Brain microvascular endothelial cell (primary cell): ENCODE data around the gene PRR12.

Source experiments
- DNase-seq: peaks from one replicate; pipeline ENCODE4 v3.0.0-alpha.2; 2020
- H3K27ac ChIP-seq: fragments of 250-450 bp; sonication (Bioruptor Pico); 2 replicates; pipeline ENCODE4 v1.5.1; 2020; ENCODE audit warnings: mild to moderate bottlenecking, moderate library complexity
- H3K27me3 ChIP-seq: fragments of 250-450 bp; sonication (Bioruptor Pico); replicated peaks from 2 replicates; pipeline ENCODE4 v1.5.1; 2020; ENCODE audit warnings: mild to moderate bottlenecking
- H3K36me3 ChIP-seq: fragments of 250-450 bp; sonication (Bioruptor Pico); replicated peaks from 2 replicates; pipeline ENCODE4 v1.5.1; 2020; ENCODE audit warnings: mild to moderate bottlenecking
- H3K4me3 ChIP-seq: 2 replicates; pipeline ENCODE4 v1.5.1; 2011; ENCODE audit warnings: low read depth, mild to moderate bottlenecking, control low read depth, low read length, moderate library complexity
- CTCF ChIP-seq: IDR thresholded peaks from 2 replicates; pipeline ENCODE4 v1.5.1; 2011; ENCODE audit warnings: low read depth, mild to moderate bottlenecking, moderate library complexity, low read length, control low read depth, inconsistent platforms; ENCODE audit errors: missing control alignments
- in situ Hi-C: cut with HindIII; loops from 2 replicates; pipeline ENCODE4 v1.10.0; 2017; ENCODE audit warnings: low sequenced_read_pairs, low pct_ligation_motif_present

Gene PRR12

GRCh38 chr19:49546825-49547565 is 44.0 kb upstream of the PRR12 start:
- TF ChIP-seq CTCF: peak; percentile 84
- in situ Hi-C loops: no loop called here
- H3K27ac ChIP-seq: no peak overlapping the region
- no peaks in the 10 kb centered on the region for H3K27me3 ChIP-seq
- DNase-seq: peak; percentile 83
- H3K36me3 ChIP-seq: peaks cover 9% of the 10 kb centered on the region
- H3K4me3 ChIP-seq: no peak overlapping the region

GRCh38 chr19:49549045-49549444 is 41.9 kb upstream of the PRR12 start:
- H3K27me3 ChIP-seq: no peaks in the 10 kb centered on the region
- in situ Hi-C loops: no loop called here
- no peak for TF ChIP-seq CTCF
- H3K36me3 ChIP-seq: no peaks in the 10 kb centered on the region
- no peak overlapping the region for H3K4me3 ChIP-seq
- H3K27ac ChIP-seq: no peak overlapping the region
- DNase-seq: no peak

GRCh38 chr19:49551531-49551930 is 39.5 kb upstream of the PRR12 start:
- H3K4me3 ChIP-seq: no peak overlapping the region
- H3K36me3 ChIP-seq: peaks cover 13% of the 10 kb centered on the region
- in situ Hi-C loops: no loop called here
- no peak overlapping the region for H3K27ac ChIP-seq
- no peaks in the 10 kb centered on the region for H3K27me3 ChIP-seq
- DNase-seq: no peak
- TF ChIP-seq CTCF: no peak

- DNase-seq: no peak
- H3K4me3 ChIP-seq: no peak overlapping the region
- in situ Hi-C loops: no loop called here
- no peaks in the 10 kb centered on the region for H3K27me3 ChIP-seq
- no peak for TF ChIP-seq CTCF
- peaks cover 25% of the 10 kb centered on the region for H3K36me3 ChIP-seq
- no peak overlapping the region for H3K27ac ChIP-seq
Observed at GRCh38 chr19:49552749-49553148, 38.2 kb upstream of the PRR12 start.

- no peaks in the 10 kb centered on the region for H3K27me3 ChIP-seq
- in situ Hi-C loops: no loop called here
- peak; percentile 72 for DNase-seq
- peaks cover 32% of the 10 kb centered on the region for H3K36me3 ChIP-seq
- H3K27ac ChIP-seq: no peak overlapping the region
- no peak overlapping the region for H3K4me3 ChIP-seq
- TF ChIP-seq CTCF: no peak
Observed at GRCh38 chr19:49553451-49554271, 37.3 kb upstream of the PRR12 start.
